HG03520 (cell line): Measurements from ENCODE around the gene S100A6.
"Not testable (repeated sequence)": the region's sequence is repeated elsewhere in the genome, so short reads cannot be mapped to it uniquely, and the experiment has no call there.

Experiments
- ATAC-seq: cut with Tn5 transposase; IDR thresholded peaks from one replicate; pipeline ENCODE4 v1.9.1; 2021; ENCODE audit warnings: mild to moderate bottlenecking, moderate library complexity; ENCODE audit not compliant: unreplicated experiment

Gene S100A6

DNA sequence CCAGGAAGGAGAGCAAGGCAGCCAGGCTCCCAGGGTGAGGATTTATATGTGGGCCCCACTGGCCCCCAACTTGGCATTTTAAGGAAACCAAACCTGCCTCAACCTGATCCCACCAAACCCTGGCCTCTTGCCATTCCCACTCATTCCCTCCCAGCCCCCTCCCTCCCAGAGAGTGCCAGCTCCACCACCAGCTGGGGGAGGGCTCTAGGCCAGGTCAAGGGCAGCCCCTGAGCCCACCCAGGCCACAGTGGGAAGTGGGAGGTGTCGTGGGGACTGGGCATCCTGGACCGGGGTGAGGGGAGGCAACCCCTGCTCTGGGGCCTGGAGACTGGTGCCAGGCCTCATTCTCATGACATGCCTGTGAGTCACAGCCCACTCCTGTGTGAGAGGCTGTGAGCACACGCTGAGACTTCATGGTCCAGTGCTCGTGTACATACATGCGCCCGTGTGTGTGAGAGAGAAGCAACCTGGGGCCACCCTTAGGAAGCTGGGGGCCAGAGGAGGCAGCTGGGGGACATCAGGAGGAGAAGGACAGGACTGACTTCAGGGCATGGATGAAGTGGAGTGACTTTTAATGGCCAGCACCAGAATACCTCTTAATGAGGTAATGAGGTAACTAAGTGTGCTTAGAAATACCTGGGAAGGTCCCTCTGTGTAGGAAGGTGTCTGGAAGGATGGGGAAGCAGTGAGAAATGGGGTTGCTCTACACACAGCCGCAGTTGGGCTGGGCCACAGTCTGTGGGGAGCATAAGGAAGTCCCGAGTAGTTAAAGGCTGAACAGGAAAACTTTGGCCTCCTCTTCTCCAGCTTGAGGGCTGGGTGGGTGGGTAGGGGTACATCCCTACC is 30.0 kb upstream of the S100A6 start, which contains the start of gene S100A2:
Gene S100A2 (minus strand): TSS at position 316 of the 846 bp plus-strand sequence. CDS start 1,967 bp downstream, outside the sequence.
- ATAC-seq = no peak

DNA sequence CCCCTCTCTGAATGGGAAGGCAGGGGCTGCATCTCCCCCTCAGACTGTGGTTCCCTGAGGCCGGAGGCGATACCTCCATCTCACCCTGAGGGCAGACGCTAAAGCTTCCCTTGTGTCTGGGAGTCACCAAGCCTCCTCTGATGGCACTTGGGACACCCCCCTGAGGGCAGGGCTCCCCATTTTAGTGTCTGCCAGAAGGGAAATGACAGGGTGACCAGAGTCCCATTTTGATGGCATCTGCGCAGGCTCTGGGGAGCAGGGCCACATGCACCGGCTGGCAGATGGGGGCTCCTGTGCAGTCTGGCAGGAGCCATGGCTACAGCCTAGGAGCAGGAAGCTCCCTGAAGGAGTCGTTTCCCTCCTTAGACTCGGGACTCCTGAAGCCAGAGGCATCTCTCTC is 28.2 kb upstream of the S100A6 start:
- ATAC-seq = no peak

DNA sequence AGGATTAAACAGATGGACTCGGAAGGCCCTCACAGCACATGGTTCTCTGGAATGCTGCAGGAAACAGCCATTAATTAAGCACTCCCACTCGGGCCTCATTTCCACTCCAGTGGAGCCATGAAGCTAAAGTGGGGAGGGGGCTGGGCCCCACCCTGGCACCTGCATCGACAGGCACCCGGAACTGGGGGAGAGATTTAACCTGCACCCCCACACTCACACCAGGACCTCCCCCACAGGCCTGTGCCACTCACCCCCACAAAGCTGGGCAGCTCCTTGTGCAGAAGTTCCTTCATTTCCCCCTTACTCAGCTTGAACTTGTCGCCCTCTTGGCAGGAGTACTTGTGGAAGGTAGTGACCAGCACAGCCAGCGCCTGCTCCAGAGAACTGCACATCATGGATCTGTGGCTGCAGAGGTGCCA is 27.7 kb upstream of the S100A6 start:
- ATAC-seq = no peak

DNA sequence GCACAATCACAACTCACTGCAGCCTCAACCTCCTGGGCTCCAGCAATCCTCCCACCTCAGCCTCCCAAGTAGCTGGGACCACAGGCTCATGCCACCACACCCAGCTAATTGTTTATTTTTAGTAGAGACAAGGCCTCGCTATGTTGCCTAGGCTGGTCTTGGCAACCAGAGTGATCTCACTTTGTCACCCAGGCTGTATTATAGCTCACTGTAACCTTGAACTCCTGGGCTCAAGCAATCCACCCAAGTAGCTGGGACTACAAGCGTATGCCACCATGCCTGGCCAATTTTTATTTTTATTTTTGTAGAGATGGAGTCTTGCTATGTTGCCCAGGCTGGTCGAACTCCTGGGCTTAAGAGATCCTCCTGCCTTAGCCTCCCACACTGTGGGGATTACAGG is 26.2 kb upstream of the S100A6 start:
- ATAC-seq = not testable (repeated sequence)

DNA sequence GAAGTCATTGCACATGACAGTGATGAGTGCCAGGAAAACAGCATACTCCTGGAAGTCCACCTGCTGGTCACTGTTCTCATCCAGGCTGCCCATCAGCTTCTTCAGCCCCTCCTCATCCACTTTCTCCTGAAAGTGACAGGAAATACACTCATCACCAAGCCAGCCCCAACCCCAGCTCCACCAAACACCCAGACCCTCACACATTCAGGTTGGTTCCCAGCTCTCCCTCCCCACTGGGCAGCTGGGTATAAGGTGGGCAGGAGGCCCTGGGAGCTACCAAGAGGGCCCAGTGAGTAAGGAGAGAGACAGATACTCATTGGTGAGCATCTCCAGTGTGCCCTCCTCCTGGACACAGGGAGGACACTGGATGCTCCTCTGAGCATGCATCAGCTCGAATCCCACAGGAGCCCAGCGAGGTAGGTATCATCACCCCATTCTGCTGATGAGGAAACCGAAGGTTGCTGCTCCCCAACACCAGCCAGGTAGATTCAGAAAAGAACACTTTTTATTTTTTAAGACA is 25.7 kb upstream of the S100A6 start:
- ATAC-seq = no peak

DNA sequence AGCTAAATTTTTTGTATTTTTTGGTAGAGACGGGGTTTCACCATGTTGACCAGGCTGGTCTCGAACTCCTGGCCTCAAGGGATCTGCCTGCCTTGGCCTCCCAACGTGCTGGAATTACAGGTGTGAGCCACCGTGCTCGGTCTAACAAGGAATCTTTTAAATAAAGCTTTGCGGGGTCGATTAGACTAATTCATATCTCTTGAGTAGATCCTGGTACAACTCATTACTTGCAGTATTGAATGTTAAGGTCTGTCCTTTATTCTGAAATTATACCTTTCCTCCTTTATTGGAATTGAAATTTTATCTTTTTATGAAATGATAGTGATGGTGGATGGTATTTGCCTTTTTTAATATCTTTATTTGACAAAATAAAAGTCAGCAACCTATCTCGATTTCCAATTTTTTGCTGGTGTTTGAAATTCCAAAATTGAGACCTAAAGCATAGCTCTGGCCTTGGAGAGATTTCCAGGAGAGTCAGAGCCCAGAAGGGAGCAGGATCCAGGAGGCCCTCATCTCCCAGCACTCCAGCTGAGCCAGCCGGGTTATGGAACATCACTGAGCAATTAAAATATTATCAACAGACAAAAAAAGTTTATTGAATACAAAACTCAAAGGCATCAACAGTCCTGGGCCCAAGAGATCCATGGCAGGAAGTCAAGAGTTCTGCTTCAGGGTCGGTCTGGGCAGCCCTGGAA is 25.1 kb upstream of the S100A6 start:
- no peak for ATAC-seq

DNA sequence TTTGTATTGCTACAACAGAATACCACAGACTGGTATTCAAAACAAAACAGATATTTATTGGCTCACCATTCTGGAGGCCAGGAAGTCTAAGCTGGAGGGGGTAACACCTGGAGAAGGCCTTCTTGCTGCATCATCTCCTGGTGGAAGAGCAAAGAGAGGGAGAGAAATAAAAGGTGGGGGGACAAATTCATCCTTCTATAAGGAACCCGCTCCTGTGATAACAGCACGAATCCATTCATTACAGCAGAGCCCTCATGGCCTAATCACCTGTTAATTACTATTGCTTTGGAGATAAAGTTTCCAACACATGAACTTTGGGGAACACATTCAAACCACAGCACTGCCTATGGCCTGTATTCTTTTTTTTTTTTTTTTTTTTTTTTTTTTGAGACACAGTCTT is 24.4 kb upstream of the S100A6 start:
- ATAC-seq = no peak

DNA sequence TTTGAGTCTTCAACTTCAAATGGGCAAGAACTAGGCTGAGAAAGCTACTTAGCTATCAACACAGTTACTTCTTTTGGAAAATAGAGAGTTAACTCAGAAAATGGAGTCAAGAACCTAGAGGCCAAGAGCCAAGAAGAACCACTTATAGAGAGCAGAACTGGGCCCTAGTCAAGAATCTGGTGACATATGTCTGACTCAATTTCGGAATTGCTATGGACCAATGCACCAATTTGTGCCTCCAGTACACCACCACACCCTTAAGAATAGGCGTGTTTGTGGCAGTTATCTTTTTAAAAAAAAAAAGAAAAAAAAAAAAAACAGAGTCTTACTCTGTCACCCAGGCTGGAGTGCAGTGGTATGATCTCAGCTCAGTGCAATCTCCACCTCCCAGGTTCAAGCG is 22.1 kb upstream of the S100A6 start:
- no peak for ATAC-seq

DNA sequence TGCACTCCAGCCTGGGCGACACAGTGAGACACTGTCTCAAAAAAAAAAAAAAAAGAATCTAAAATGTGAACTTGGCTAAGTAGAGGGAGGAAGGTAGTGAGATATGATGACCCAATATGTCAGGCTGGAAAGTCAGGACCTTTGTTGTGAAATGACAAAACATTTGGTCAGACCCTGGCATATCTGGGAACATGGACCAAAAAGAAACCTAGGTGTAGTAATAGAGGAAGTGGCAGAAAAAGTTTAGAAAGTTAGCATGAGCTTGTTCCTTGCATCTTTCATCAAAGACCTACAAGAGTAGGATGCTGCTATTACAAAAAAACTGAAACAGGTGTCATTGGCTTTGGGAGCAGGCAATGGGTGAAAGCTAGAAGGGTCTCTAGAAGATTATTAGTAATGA is 20.6 kb upstream of the S100A6 start:
- no peak for ATAC-seq

DNA sequence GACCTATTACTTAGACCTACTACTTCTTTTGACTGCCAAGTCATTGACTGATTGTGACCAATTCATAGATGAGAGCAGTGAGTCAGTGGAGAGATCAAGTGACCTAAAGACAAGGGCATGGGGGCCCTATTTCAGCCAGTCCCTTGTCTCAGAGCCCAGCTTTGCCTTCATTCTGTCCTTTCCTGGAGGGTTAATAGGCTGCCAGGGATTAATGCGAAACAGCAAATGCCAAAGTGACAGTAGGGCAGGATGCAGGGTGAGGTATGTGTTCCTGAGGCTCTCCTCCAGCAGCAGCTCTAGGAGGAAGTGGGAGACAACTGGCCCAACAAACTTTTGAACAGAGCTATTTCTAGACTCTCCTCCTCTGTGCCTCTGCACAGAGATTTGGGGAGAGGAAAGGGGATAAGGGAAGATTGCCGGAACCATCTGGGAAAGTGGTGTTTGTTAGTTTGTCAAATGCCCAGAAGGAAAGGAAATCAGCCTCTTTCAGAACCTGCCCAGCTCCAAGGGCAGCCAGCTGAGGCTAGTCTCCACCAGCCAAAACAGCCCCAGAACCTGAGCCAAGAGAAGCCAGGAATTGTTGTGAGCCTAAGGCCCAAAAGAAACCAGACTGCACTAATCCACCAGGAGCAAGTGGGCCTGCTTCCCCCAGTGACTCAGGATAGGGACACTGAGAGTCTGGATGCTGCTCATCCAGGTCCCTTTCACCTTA is 18.2 kb upstream of the S100A6 start:
- no peak for ATAC-seq

DNA sequence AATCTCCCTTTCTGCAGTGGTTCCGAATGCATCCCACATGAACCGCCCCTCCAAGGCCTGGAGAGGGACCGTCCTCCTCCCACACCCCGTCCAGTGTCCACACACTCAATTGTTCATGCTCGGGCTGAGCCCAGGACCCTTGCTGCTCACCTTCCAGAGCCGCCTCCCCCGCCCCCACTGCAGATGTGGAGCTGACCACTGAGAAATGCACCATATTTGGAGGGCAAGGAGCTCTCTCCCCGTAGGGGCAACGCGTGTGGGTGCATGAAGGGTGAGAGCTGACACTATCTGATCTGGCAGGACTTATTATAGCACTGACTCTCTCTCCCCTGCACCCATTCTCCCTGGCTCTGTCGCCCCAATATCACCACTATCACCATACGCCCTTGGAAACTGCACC is 17.3 kb upstream of the S100A6 start:
- no peak for ATAC-seq

DNA sequence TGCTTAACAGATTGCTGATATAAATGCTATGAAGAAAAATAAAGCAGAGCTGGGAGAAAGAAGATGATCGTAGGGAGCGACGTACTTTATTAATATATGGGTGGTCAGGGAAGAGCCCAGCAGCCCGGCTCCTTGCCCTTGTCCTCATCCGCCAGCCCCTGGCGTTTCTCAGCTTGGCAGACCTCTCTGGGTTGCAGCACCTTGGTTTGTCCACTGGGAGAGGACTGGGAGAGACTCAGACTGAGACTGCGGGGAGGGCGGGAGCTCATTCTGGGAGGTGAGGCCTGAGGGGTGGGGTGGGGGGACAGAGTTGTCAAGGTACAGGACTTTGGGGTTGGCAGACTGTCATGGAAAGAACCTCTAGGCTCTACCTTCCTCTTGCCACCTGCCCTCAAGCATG is 16.5 kb upstream of the S100A6 start:
- ATAC-seq = no peak

DNA sequence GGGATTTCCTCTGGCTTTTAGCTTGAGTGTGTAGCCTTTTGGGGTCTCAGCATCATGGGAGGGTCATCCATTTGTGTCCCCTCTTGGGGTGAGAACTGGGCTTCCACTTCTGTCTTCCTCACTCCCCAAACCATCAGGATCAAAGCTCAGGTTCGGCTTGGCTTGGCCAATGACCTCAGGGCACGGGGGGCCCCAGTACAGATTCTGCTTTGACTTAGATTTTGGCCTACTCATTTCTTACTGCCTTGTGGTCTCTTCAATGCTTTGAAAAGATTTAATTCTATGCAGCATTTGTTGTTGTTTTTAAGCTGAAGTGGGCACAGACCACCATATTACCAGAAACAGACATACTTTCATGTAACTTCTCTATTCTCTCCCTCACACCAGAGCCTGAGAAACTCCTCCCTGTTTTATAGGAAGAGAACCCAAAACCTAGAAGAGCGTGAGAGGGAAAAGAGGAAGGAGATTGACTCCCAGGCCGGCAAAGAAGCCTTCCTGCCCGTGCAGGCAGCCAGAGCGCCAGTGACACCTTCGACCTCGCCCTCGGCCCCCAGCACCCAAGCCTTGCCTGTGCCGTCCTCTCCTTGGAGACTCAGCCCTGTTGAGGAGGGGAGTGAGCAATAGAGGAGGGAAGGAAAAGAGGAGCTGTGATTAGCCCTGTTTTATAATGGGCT is 15.2 kb upstream of the S100A6 start:
- ATAC-seq = no peak

DNA sequence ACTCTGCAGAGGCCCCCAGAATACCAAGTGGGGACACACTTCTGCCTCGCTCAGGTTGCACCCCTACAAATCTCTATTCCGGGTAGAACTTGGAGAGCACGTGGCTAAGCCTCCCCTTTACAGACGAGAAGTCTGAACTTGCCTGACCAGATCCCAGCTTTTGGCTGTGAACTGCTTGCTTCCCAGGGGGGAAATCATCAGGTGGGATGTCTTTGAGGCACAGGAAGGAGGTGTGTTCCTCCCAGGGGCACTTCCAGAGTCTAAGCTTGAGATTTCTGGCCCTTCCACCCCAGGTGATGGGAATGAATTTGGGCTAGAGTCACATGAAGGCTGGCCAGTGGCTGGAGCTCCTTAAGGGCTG is 14.6 kb upstream of the S100A6 start:
- no peak for ATAC-seq

DNA sequence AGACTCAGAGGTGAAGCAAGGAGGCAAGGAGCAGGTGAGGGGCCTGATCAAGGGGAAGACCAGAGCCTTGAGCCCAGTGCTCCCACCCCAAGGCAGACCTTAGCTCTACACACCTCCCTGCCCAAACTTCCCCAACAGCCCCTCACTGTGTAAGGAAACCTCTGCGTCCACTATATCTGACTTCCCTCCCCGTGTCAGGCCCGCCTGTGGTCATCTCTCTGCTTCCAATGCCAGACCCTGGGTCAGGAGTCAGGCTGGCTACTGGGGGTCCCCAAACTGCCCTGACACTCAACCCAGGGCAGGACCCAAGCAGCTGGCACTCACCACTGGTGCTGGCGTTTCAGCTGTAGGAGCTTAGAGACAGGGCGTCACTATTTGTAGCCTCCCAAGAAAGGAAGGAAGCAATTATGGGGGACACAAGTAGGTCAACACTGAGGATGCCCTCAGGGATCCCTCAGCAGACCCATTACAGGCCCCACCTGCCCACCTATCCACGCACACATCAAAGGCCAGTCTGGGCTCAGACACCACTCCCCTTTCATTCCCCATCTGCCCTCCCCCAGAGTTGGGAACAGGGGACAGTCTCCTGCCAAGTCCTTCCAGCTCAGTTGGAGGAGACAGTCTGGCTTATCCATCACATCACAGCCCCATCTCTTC is 14.1 kb upstream of the S100A6 start:
- no peak for ATAC-seq

DNA sequence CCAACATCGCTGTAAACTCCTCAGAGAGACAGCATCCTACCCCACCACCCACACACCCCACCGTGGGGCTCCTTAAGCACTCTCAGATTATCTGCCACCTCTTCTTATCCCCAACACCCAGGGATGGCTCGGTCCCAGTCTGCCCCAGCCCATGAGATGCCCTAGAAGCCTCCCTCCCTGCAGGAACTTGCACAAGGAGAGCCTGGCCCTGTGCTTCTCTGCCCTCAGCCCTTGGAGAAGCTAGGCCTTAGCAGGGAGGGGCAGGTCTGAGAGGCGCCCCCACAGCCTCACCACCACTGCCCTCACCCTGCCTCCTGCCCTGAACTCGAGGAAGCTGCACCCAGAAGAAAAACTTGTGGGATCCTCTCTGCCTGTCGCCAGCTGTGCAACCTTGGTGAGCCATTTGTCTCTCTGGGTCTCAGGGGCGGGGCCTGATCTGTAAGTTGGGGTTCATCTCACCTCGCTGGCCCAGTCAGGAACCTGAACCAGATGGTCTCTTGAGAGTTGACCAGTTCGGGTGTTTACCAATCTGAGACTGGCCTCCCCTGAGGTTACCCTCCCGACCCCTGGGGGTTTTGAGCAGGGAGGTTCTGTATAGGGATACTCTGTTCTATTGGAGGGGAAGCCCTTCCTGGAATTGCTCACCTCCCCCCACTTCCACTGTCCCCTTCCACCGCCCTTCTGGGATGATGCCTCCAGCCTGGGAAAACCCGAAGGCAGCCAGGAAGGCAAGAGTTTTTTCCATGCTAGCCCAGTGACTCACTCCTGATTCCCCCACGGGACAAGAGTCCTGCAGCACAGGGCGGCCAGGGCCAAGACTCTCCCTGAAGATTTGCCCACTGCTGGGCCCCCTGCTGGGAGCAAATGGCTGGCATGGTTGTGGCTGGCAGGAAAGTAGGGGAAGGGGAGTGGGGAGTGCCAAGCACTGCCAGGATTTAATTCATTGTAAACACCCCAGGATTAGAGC is 13.2 kb upstream of the S100A6 start, which contains the start of gene S100A3:
Gene S100A3 (minus strand): TSS at position 537 of the 967 bp plus-strand sequence. CDS start 773 bp downstream, outside the sequence.
- ATAC-seq = no peak

DNA sequence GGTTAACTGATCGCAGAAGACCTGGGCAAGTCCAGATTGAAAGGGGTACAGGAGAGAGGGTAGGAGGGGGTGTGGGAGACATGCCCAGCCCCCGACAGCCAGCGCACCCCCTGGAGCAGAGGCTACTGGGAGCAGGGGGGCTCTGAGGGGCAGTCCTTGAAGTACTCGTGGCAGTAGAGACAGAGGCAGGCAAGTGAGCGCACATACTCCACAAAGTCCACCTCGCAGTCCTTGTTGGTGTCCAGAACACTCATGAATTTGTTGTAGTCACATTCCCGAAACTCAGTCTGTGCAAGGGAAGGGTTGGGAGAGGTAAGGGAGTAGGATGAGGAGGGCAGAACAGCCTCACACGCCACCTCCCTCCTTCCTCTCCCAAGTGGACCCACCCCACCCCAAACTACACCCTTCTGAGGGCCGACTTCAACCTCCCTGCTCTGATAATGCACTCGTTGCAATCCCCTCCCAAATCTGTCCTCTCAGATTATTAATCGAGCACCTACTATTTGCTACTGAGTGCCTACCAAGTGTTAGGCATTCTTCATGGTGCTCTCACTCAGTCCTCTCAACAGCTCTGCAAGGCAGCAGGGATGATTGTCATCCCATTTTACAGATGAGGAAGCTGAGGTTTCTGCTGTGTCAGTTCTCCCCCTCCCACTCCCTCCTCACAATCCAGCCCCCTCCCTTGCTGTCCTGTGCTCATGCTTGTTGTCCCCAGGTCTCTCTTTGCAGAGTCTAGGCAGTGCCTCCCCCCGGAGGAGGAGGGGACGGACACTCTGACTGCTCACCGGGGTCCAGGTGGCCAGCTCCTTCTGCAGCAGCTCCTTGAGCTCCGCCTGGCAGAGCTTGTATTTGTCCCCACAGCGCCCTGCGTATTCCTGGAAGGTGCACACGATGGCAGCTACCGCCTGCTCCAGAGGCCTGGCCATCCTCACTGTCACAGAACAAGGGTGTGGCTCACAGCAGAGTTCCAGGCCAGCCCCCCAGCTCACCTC is 12.1 kb upstream of the S100A6 start:
- ATAC-seq = no peak
